Activated T-helper 1 cell treated with Interleukin-2 at 50 U/mL for 16 hours (primary cell): Measurements from ENCODE around the gene OR4D2.
A peak's percentile ranks its signal among the peaks of the same experiment; 100 is the strongest.

Source experiments
- DNase-seq: peaks from one replicate; pipeline ENCODE4 v3.0.0-alpha.2; 2020; ENCODE audit warnings: low read depth

The OR4D2 gene

GRCh38 chr17:58210922-58211321, 44.1 kb downstream of the OR4D2 start:
- DNase-seq, result no peak

GRCh38 chr17:58215685-58216084, 48.9 kb downstream of the OR4D2 start:
- DNase-seq, result no peak

GRCh38 chr17:58217766-58218165, 51.0 kb downstream of the OR4D2 start:
- no peak for DNase-seq

GRCh38 chr17:58219007-58219788, 52.4 kb downstream of the OR4D2 start, which contains the start of gene MKS1:
Gene MKS1 (minus strand): TSS chr17:58219255. CDS start chr17:58219230, 25 bp downstream.
- DNase-seq, result peak; percentile 94

- no peak for DNase-seq
Measured at GRCh38 chr17:58219789-58220183, 53.0 kb downstream of the OR4D2 start.
